ENCODE measurements around the gene NOTUM.

Gene NOTUM

DNA sequence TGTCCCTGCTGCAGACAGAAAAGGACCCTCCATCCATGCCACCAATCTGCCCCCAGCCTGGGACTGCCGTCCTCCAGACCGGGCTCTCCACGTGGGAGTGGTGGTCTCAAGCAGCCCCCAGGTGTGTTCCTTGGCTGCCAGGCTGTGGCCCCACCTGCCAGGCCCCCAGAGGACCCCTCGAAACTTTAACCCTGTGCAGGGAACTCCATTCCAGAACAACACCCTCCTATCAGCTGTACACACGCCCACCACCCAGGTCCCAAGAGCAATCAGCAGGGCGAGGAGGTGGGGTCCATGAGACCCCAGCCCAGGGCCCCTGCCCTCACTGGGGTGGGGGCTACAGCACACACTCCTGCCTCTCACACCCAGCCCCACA, 25.3 kb downstream of the NOTUM start:
- no peak for DNase-seq (ENCODE audit: low spot score)

DNA sequence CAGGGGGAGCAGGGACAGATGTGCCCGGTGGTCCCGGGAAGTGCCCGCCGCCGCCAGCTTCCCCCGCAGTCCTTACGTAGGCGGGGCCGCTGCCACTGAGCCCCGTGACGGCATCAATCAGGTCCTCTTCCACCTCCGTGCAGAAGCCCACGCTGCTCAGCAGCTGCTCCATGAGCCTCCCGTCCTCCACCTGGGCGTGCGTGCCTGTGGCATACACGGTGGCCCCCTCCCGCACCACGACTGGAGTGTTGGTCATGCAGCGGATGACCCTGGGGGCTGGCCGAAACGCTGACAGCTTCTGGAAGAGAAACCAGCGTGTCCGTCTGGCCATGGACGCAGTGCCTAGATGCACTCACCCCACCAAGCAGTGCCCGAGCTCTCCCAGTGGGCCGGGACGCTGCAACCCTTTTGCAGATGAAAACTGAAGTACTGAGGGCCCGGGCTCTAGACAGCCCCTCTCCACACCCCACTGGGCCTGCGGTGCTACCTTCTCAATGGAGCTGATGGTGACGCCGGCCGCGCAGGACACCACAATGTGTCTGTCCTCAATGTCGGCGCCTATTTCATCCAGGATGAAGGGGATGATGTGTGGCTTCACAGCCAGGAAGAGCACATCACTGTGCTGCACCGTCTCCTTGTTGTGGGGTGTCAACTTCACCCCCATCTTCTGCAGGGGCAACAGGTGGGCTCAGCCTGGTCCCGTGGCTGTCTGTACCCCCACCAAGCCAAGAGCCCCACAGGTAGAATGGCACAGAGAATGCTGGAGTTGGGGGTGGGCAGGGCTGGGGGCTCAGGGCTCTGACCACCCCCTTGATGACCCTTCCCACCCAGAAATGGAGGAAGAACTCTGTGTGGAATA, 25.9 kb downstream of the NOTUM start:
- DNase-seq (ENCODE audit: low spot score) = no peak

DNA sequence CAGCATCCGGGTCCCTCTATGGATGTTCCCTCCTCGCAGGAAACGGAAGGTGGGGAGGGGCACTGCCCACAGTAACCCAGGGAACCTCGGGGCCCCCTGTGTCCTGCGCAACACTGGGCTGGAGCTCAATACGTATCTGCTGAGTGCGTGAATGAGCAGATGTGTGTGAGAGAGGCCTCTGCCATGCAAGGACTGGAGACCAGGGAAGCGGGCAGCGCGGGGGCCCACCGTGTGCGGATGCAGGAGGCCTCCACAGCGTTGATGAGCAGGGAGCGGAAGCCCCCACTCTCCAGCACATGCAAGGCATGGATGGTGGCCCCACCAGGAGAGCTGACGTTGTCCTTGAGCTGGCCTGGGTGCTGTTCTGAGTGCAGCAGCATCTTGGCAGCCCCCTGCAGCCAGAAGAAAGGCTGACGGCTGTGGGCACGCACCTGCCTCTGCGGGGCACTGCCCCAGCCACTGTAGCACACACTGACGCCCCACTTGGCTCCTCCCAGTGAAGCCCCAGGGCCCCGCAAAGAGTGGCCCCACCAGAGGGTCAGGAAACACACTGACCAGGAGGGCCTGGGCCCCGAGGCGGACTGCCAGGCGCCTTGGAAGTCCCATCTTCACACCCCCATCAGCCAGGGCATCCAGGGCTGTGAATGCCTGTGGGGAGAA, 26.8 kb downstream of the NOTUM start:
- DNase-seq (ENCODE audit: low spot score) = no peak

DNA sequence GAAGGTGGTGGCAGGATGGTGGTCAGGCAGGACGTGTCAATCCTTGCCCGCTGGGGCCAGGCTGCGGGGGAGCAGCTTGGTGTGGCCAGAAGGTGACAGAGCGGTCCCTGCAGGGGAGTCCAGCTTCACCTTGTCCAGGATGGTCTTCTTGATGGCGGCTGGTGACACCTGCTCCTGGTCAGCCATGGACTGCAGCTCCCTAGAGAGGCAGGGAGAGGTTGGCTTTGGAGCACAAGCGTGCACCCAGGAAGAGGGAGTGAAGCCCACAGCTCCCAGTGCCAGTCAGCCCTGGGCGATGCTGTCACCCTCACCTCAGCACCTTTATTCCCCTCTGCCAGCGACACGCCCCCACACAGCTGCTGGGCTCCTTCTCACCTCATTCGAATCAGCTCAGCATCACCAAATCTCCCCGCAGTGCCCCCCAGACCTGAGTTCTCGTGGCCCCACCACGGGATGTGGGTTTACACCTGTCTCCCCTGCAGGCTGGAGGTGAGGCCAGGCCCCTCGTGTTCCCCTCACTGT, 27.7 kb downstream of the NOTUM start:
- DNase-seq (ENCODE audit: low spot score) = no peak

DNA sequence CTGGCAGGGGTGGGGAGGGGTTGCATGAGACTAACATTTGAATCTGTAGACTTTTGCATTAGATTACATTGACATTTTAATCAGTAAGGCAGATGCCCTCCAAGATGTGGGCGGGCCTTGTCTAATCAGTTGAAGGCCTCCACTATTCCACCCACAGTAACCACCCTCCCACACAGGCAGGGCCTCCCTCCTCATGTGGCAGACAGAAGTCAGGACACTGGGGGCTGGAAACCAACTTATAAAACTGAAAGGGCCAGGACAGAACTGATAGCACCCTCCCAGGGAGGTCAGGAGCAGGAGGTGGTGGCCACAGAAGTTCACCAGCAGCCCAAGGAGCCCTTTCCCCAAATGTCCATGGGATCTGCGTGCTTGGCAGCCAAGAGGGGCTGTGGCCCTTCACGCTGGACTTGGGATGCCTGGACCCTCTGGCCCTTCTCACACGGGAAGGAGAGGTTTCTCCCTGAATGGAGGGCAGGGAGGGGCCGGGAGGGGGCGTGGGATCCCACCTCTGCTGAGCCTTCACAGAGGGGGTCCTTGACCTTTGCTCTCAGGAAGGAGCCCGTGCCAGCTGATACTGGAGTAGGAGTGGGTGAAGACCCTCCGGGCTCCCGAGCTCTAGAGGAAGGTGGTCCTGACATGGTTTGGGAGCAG, 28.5 kb downstream of the NOTUM start:
- no peak for DNase-seq (ENCODE audit: low spot score)

DNA sequence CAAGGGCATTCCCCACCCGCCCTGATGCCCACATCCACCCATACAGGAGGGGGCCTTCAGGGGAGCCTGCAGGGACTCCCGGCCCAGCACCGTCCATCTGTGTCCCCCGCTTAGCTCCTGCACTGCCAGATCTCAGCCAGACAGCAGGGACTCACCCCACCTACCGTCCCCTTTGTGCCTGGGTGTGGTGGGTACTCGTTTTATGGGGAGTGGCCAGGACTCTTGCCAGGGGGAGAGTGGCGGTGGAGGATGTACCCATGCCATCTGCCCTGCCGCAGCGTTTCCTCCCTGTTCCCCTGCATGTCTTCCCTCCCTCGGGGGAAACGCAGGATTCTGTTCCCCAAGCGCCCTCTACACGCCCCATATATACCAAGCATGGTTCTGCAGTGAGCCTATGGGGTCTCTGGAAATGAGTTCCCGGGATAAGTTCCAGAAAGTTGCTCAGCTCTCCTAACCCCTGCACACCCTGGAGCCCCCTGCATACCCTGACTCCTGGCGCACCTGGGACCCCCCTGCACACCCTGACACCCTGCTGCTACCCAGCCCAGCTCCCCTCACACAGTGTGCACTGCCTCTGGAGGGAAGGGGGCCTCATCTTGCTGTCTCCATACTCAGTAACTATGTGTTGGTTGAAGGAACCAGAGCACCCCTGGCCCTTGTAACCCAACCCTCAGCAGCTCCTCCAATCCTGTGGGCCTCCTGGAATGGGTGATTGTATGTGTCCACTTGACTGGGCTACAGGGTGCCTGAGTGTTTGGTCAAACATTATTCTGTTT, 29.2 kb downstream of the NOTUM start:
- no peak for DNase-seq (ENCODE audit: low spot score)

DNA sequence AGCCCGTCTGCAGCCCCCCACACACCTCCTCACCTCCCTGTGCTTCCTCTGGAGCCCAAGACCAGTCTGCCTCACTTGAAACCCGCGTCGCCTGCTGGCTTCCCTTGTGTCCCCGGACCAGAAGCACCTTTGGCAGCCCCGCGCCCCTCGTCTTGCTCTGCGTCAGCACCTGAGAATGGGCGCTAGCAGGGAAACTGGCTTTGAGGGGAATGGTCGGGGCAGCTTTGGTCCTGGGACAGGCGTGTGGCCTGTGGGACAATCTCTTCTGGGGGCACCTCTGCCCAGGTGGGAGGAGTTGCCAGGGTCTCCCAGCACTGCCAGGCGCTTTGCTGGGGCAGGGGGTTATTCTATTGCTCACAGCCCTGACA, 29.8 kb downstream of the NOTUM start:
- DNase-seq (ENCODE audit: low spot score) = no peak

DNA sequence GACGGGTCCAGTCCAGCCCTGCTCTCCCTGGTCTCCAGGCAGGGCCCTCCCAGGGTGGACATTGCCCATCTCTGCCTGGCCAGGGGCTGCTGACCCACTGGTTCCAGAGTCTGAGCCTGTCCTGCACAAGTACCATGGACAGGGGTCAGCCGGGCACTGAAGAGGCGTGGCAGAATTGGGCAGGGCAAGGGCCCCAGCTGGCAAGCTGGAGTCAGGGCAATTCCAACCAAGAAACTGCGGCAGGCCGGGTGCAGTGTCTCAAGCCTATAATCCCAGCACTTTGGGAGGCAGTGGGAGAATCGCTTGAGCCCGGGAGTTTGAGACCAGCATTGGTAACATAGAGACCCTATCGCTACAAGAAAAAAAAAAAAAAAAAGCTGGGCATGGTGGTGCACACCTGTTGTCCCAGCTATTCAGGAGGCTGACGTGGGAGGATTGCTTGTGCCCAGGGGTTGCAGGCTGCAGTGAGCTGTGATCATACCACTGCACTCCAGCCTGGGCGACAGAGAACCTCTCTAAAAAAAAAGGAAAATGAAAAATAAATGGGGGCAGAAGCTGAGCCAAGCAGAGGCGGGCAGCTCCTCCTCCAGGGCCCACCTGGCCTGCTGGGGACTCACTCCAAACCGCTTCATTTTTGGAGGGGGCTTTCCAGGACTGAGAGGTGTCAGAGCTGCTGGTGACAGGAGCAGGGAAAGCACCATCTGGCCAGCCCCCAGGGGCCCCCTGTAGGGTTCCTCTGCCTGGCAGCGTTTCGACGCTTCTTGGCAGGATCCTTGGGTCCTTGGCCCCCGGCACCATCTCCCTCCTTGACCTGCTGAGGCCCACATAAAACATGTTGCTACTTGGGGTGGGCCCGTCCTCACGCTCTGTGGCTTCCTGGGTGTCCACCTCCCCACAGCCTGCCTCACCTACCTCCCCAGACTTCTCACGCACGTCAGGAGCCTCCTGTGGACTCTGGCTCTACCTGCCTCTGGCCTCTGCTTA, 30.6 kb downstream of the NOTUM start:
- no peak for DNase-seq (ENCODE audit: low spot score)

DNA sequence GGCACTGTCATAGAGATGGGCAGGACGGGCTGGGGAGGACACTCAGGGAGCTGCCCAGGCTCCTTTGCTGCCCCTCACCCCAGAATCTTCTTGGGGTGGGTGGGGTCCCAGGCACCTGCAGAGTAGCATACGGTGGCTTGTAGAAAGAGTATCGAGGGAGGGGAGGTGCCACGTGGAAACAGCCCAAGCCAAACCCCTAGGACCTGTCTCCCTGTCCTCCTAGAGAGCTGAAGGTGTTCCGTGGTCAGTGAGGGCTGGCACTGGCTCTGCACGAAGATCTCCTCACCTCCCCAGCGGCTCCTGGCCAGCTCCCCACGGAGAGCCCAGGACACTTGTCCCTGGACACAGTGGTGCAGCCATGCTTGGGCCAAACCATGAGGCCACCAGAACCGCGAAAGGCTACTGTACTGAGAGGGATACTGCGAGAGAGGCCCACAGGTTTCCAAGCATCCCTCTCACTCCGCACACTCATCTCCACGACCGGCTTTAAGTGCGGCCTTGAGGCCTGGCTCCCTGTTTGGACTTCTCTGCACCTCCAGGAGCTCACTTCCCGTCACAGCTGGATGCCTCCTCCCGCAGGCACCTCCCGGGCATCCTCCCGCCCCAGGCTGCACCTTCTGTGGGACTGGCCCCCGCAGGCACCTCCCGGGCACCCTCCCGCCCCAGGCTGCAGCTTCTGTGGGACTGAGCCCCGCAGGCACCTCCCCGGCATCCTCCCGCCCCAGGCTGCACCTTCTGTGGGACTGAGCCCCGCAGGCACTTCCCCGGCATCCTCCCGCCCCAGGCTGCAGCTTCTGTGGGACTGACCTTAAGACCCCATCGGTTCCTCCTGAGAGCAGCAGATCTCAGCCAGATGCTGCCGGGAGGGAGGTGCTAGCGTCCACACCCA, 31.5 kb downstream of the NOTUM start:
- DNase-seq (ENCODE audit: low spot score) = no peak

DNA sequence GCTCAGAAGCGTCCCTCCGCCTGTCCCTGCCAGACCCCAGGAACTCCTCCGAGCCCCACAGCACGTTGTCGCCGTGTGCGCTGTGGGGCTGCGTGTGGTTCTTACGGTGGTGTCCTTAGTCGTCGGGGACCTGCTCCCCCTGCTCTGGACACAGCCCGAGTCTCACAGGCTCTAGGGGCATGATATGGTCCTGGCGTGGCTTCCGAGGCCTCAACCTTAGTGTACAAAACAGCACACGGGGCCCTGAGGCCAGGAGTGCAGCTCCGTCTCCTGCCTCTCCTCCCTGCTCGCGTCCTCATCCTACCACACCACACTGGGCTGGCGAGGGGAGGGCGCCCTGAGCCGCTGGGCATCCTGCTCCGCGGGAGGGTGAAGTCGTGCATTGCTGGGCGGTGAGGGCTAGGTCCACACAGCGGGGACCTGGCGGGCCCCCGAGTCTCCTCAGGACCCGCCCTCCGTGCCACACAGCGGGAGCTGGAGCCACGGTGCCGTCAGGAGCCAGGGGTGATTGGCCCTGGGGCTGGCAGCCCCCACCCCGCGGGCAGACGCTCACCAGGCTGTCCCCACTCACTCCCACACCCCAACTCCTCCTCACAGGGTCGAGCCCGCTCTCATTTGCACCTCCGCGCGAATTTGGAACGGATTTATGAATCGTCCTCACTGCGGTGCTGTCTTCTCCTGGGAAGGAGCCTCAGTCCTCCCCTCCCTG, 32.3 kb downstream of the NOTUM start:
- no peak for DNase-seq (ENCODE audit: low spot score)

DNA sequence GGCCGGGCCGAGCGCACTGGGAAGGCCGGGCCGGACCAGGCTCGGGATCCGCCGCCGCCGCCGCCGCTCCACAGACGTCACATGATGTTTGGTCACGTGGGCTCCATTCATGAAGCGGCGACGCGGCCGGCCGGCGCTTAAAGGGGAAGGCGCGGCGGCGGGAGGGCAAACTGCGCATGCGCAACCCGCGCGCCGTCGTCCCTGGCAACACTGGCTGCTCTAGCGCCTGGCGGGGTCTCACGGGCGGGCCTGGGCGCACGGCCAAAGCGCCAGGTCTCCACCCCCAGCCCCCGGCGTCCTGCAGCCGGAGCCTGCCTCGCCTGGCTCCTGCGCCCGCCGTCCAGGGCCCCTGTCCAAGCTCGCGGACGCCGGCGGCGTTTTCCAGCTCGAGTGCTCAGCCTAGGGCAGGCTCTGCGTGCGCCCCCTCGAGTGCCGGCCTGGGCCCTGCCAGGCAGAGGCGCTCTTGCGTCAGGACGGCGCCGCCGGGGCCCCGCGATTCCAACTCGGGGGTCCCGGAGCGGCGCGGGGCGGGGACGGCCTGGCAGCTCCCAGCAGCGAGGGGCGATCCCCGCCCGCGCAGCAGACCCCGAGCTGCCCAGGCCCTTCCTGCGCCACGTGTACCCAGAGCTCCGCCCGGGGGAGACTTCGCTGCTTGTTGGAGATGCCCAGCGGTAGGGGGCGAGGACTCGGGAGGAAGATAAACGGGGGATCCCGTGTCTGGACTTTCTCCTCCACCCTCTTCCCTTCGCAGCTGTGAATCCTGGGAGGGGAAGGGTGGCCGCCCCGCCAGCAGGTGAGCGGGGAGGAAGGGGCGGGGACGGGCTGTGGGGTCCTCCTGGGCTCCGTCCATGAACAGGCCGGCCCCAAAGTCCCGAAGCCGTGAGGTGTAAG, 33.1 kb downstream of the NOTUM start, which contains the start of gene MAFG:
TSS of gene MAFG (minus strand) at position 83 of the 891 bp plus-strand sequence. CDS start 4,550 bp downstream, outside the sequence.
- DNase-seq (ENCODE audit: low spot score) = peak; percentile 99

DNA sequence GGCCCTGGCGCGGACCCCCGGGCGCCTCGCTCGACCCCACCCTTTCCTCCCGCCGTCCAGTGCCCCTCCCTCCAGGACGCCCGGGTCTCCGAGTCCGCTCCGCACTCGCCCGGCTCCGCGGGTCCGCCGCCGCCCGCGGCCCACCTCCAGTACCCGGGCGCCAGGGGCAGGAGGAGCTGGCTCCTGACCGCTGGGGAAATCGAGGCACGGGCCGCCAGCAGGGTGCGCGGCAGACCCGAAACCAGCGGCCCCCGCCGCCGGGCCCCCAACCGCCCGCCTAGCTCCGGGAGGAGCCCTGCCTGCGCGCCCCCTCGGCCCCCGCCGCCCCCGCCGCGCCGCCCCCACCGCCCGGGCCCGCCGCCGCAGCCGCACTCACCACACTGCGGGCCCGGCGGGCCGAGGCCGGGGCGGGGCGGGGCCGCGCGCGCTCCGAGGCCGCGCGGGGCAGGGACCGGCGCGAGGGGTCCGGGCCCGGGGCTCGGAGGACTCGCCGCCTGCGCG, 33.8 kb downstream of the NOTUM start:
- DNase-seq (ENCODE audit: low spot score) = no peak

DNA sequence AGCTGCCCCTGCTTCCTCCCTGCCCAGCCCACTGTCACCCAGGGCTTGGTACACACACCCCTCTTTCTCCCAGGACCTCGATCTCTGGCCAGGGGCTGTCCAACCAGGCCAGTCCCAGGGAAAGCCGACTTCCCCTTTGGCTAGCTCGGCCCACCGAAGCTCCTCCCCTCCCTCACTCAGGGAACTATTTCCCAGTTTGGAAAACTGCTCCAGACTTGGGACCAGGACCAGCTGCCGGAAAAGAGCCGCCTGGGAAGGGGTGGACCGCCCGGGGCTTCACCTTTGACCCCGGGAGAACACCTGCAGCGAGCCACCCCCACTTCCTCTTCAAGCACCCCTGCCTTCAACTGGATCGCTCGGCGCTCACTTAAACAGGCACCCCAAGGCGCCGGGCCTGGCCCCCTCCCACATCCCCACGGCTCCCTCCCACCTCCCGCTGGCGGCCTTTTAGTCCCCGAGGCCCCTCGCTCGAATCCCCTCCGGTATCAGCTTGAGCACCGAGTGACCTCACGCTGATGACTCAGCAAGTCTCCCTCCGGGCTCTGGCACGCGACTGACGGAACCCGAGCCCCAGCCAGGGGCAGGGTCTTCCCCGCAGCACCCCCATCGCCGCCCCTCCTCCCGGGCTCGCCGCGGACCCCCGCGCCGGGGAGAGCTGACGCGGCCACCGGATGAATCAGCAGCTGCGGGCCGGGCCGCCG, 34.4 kb downstream of the NOTUM start:
- peak; percentile 87 for DNase-seq (ENCODE audit: low spot score)

DNA sequence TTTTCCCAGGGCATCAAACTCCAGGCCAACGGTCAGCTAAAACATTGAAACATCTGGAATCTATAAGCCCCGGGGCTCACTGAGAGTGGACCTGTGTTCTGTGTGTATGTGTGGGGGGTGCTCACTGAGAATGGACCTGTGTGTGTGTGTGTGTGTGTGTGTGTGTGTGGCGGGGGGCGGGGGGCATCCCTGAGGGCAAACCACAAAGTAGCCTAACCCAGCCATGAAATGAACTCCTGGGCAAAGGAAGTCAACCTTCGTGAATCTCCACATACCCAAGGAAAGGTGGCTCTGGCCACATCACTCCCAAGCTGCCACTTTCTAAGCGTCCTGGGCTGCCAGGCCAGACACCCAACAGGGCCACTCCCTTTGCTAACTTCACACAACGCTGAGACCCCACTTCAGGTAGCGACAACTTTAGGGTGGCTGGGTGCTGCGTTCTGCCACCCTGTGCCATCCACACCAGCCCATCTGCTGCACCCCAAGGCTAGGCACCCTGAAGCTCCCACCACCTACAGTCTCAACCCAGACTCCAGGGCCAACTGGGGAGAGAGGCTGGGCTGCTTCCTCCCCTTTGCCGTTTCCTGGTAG, 35.0 kb downstream of the NOTUM start:
- no peak for DNase-seq (ENCODE audit: low spot score)

DNA sequence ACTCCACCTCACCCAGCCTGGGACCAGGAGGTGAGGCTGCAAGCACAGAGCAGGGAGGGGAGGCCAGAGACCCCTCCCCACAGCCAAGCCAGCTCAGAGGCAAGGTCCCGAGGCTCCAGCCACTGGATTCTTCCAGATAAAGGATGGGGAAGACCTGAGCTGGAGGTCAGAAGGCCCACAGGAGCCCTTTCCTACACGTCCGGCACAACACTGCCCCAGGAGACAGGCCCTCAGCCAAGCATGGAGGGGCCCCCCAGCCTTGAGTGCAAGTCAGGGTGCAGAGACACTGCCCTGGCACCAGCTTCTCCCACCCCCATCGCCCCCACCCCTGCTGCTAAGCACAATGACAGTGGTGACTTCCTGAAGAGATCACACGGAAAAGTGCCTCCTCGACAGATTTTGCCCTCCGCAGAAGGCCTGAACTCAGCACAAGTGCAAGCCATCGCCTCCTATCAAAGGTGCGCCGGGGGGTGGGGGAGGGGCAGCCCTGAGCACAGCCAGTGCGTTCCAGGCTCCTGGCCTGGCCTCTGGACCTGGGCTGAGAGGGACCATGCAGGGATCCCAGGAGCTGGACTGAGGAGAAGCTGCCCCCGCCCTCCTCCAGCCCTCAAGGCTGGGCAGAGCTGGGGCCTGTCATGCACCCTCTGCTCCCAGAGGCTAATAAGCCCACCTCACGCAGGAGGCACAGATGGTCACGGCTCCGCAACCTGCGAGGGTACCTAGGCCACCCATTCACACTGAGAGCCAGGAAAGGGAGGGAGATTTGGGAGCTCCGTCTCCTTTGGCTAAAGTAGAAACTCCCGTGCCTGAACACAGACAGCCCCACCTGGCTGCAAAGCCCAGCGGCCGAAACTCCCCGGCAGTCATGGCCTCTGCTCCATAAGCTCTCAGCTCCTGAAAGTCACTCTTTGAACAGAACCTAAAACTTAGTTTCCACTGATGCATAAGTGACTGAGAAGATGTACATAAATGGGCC, 36.1 kb downstream of the NOTUM start:
- no peak for DNase-seq (ENCODE audit: low spot score)
